ENCODE measurements around the gene HIVEP3.

DNA sequence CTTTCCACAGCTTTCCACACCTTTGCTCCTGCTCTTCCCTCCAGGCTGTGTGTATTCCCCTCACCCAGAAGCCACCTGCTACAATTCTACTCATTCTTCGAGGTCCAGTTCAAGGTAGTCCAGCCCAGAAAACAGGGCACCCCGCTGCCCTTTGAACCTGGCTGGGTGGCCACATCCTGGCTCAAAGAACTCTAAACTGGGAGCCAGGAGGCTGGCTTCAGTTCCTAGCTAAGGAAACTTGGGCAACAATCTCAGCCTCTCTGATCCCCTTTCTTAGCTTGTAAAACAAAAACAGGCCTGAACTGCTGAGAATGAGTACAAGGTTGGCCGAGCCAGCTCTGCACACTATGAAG is 438.9 kb downstream of the HIVEP3 start:
- TF ChIP-seq CREB1 (IDR thresholded peaks at IDR 0.05; ENCODE audit: low read depth) (no peak), YY1 (IDR thresholded peaks at IDR 0.05; ENCODE audit: low read depth) (no peak), TAF1 (IDR thresholded peaks at IDR 0.05; ENCODE audit: low read depth) (no peak), RAD21 (IDR thresholded peaks at IDR 0.05; ENCODE audit: low read depth) (no peak)
